T-helper 1 cell treated with Interleukin-12 subunit alpha and Interleukin-12 subunit beta and Interleukin-4 antibody, amounts not matched to agents 30 μg/mL and 1 μg/mL, for 36 hours (primary cell): ENCODE results near the gene LARP1B.
"Not testable (repeated sequence)": the region's sequence is repeated elsewhere in the genome, so short reads cannot be mapped to it uniquely, and the experiment has no call there.

Experiments
- H3K27ac Mint-ChIP-seq: one replicate; pipeline ENCODE4 v1.8.0; 2021; ENCODE audit warnings: mild to moderate bottlenecking, mixed read lengths
- H3K27me3 Mint-ChIP-seq: one replicate; pipeline ENCODE4 v1.8.0; 2021; ENCODE audit warnings: low read depth, mixed read lengths
- H3K36me3 Mint-ChIP-seq: one replicate; pipeline ENCODE4 v1.8.0; 2021; ENCODE audit warnings: low read depth, mixed read lengths
- H3K4me1 Mint-ChIP-seq: one replicate; pipeline ENCODE4 v1.8.0; 2021; ENCODE audit warnings: low read depth, mixed read lengths
- H3K4me3 Mint-ChIP-seq: one replicate; pipeline ENCODE4 v1.8.0; 2021; ENCODE audit warnings: mild to moderate bottlenecking, moderate library complexity, mixed read lengths
- H3K9me3 Mint-ChIP-seq: one replicate; pipeline ENCODE4 v1.8.0; 2021; ENCODE audit warnings: mixed read lengths

LARP1B gene

DNA sequence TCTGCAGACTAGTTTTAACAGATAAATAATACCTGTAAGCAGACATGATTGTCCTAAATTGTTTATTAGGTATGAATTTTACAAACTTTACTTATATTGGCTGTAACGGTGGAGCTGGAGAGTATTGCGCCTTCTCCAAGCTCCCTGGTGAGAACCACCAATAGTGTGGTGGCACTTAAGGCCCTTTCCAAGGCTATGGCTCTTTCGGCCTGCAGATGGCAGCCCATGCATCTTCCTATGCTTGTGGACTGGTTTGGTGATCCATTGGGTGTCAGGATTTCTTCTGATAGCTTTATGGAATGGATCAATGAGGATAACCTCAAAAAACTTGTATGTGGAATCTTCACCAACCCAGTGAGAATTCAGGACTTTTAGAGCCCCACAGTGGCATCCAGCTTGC is 7.8 kb downstream of the LARP1B start:
- Mint-ChIP-seq H3K9me3 (no peaks in the 10 kb centered on the region), H3K4me1 (peaks cover 6% of the 10 kb centered on the region)

DNA sequence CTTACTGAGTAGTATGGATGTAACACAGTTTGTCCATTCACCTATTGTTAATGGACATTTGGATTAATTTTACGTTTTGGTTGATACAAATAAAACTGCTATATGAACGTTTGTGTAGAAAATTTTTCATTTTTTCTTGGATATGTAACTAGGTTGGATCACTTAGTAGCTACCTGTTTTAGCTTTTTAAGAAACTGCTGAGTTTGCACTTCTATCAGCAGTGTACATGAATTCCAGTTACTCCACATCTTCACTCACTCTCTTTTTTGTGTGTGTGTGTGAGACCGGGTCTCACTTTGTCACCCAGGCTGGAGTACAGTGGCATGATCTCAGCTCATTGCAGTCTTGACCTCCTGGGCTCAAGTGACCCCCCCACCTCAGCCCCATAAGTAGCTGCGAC is 15.4 kb downstream of the LARP1B start:
- H3K4me3 Mint-ChIP-seq = no peak overlapping the region
- H3K27ac Mint-ChIP-seq = no peak overlapping the region
- H3K27me3 Mint-ChIP-seq = no peaks in the 10 kb centered on the region
- peaks cover 18% of the 10 kb centered on the region for H3K36me3 Mint-ChIP-seq
- no peaks in the 10 kb centered on the region for H3K9me3 Mint-ChIP-seq
- no peaks in the 10 kb centered on the region for H3K4me1 Mint-ChIP-seq

More for the DNA sequence above, 7.8 kb downstream of the LARP1B start:
- Mint-ChIP-seq H3K36me3 (no peaks in the 10 kb centered on the region), H3K27ac (no peak overlapping the region), H3K27me3 (no peaks in the 10 kb centered on the region), H3K4me3 (no peak overlapping the region)

DNA sequence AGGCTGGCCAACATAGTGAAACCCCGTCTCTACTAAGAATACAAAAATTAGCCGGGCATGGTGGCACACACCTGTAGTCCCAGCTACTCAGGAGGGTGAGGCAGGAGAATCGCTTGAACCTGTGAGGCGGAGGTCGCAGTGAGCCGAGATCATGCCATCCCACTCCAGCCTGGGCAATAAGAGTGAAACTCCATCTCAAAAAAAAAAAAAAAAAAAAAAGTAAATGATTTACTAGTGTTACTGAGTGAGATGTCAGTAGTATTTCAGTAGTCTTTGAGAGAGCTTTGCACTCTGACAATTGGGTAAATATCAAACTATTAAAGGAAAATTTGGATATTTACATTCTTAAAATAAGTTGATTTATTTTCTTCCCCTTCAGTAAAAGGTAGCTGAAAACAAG is 34.2 kb downstream of the LARP1B start:
- not testable (repeated sequence) for H3K4me1 Mint-ChIP-seq, H3K27ac Mint-ChIP-seq, H3K27me3 Mint-ChIP-seq, H3K4me3 Mint-ChIP-seq, H3K9me3 Mint-ChIP-seq
- peaks cover 12% of the 10 kb centered on the region for H3K36me3 Mint-ChIP-seq

DNA sequence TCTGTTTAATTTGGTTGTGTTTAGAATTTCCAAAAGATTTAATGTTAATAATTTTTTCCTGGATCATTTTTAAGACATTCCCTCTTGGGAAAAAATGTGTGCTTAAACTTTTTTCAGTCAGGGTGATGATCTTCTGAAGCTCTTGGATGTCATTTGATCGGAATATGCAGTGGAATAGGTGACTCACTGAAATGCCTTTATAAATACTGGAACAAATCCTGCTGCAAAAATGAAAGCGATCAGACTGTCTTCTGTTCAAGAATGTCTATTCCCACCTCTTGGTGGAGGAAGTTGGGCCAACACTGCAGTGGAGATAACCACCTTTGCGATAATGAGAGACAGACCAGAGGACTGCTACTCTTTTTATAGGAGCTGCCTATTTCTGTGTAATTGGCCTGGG is 46.7 kb downstream of the LARP1B start:
- peaks cover 9% of the 10 kb centered on the region for H3K36me3 Mint-ChIP-seq
- no peaks in the 10 kb centered on the region for H3K27me3 Mint-ChIP-seq

DNA sequence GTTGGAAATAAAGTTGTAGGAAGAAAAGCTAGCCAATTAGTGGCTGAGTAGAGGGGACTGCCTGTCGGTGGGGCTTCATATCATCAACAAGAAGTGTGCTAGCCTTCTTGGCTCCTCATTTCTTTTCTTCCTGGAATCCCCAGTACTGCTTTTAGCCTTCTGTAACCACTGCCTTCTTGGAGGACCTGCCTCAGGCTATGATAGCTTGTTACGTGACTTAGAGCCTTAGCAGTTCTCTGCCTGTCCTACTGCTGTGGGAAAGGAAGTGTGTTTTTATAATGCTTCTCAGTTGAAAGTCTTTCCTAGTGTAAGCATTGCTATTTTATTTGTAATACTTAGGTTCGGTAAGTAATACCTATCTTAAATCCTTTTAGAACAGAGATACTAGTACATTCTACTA is 61.9 kb downstream of the LARP1B start:
- Mint-ChIP-seq H3K36me3 (peaks cover 22% of the 10 kb centered on the region), H3K4me3 (no peak overlapping the region), H3K27me3 (no peaks in the 10 kb centered on the region), H3K4me1 (no peaks in the 10 kb centered on the region), H3K9me3 (no peaks in the 10 kb centered on the region), H3K27ac (no peak overlapping the region)

More for the DNA sequence above, 46.7 kb downstream of the LARP1B start:
- Mint-ChIP-seq H3K9me3 (no peaks in the 10 kb centered on the region), H3K4me1 (peaks cover 2% of the 10 kb centered on the region), H3K27ac (no peak overlapping the region), H3K4me3 (no peak overlapping the region)

DNA sequence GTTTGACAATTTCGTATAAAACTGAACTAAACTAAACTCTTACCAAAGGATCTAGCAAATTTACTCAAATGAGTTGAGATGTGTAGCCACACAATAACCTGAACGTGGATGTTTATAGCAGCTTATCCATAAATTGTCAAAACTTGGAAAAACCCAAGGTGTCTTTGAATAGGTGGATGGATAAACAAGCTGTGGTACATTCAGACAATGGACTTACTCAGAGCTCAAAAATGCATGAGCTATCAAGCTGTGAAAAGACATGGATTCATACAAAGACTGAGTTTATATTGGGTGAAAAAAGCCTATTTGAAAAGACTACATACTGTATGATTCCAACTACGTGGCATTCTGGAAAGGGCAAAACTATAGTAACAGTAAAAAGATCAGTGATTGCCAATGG is 69.5 kb downstream of the LARP1B start:
- Mint-ChIP-seq H3K4me3 (no peak overlapping the region), H3K36me3 (peaks cover 4% of the 10 kb centered on the region), H3K9me3 (peaks cover 5% of the 10 kb centered on the region), H3K27ac (no peak overlapping the region), H3K4me1 (no peaks in the 10 kb centered on the region), H3K27me3 (no peaks in the 10 kb centered on the region)

DNA sequence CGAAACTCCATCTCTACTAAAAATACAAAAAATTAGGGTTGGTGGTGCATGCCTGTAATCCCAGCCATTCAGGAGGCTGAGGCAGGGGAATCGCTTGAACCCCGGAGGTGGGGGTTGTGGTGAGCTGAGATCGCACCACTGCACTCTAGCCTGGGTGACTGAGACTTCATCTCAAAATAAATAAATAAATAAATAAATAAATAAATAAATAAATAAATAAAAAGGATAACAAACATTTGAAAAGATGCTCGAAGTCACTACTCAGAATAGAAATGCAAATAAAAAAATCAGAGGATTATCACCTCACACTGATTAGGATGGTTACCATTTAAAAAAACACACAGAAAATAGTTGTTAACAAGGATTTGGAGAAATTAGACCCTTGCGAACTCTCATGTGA is 73.8 kb downstream of the LARP1B start:
- peaks cover 2% of the 10 kb centered on the region for H3K36me3 Mint-ChIP-seq
- peaks cover 5% of the 10 kb centered on the region for H3K9me3 Mint-ChIP-seq
- no peaks in the 10 kb centered on the region for H3K4me1 Mint-ChIP-seq
- H3K27me3 Mint-ChIP-seq = no peaks in the 10 kb centered on the region
- no peak overlapping the region for H3K4me3 Mint-ChIP-seq
- no peak overlapping the region for H3K27ac Mint-ChIP-seq

DNA sequence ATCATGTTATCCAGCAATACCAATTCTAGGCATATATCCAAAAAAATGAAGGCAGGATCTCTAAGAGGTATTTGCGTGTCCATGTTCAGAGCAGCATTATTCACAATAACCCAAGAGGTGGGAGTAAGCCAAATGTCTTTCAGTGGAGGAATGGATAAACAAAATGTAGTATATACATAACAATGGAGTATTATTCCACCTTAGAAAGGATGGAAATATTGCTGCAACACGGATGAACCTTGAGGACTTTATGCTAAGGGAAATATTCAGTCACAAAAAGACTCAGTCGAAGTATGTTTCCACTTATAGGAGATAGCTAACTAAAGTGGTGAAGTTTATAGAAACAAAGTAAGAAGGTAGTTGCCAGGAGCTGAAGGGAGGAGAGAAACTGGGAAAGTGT is 74.3 kb downstream of the LARP1B start:
- H3K36me3 Mint-ChIP-seq = peaks cover 2% of the 10 kb centered on the region
- no peaks in the 10 kb centered on the region for H3K4me1 Mint-ChIP-seq
- H3K27me3 Mint-ChIP-seq = no peaks in the 10 kb centered on the region
- no peak overlapping the region for H3K4me3 Mint-ChIP-seq
- H3K9me3 Mint-ChIP-seq = peaks cover 5% of the 10 kb centered on the region
- no peak overlapping the region for H3K27ac Mint-ChIP-seq

DNA sequence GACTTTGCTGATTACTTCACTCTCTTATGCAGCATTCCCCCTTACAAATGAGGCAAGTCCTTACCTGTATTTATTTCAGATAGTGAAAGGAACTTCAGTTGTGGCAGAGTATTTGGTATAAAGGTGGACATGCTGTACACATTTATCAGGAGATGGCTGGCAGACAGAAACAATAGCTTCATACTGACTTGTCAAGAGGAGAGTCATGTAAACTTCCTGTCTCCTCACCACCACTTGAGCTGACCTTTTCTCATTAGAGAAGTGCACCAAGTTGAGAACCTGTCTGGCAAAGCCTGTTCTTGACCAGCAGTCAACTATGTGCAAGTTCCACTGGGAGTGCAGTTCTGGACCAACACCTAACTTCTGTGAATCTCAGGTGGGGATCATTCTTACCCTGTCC is 80.8 kb downstream of the LARP1B start:
- Mint-ChIP-seq H3K27ac (no peak overlapping the region), H3K36me3 (peaks cover 30% of the 10 kb centered on the region), H3K4me1 (peaks cover 2% of the 10 kb centered on the region), H3K4me3 (no peak overlapping the region), H3K9me3 (peaks cover 45% of the 10 kb centered on the region), H3K27me3 (no peaks in the 10 kb centered on the region)

DNA sequence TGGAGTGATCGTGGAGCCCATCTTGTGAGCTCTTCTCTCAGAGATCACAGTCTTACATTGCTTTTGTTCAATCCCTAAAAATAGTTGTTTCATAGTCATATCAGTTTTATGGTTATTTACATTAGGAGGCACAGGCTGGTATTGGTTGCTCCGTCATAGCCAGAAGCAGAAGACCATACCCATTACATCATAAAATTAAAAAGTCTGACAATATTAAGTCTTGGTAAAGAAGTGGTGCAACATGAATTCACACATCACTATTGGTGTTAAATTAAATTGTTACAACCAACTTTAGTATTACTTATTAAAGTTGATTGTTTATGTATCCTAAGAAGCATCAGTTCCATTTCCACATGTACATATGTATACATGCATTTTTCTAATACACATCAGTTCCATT is 84.6 kb downstream of the LARP1B start:
- peaks cover 30% of the 10 kb centered on the region for H3K36me3 Mint-ChIP-seq

DNA sequence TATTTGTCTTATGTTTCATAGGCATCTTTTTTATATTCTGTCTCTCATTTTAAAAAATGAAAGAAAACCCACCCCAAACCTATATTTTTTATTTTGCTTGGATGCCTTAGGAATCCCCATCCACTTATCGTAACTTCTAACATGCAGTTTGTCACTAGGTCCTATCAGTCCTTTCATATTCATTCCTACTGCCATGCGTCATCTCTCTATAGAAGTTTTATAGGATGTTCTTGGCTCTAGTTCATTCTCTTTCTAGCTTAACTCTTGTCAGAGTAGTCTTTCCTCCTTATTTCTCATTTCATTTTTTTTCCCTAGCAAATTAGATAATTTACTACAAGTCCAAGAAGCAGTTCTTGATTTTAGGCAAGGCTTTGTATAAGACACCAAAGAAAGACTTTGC is 92.7 kb downstream of the LARP1B start:
- Mint-ChIP-seq H3K4me1 (no peaks in the 10 kb centered on the region), H3K36me3 (peaks cover 2% of the 10 kb centered on the region), H3K4me3 (no peak overlapping the region), H3K27me3 (no peaks in the 10 kb centered on the region), H3K9me3 (no peaks in the 10 kb centered on the region), H3K27ac (no peak overlapping the region)

More for the DNA sequence above, 84.6 kb downstream of the LARP1B start:
- no peak overlapping the region for H3K4me3 Mint-ChIP-seq
- no peak overlapping the region for H3K27ac Mint-ChIP-seq
- peaks cover 2% of the 10 kb centered on the region for H3K4me1 Mint-ChIP-seq
- H3K27me3 Mint-ChIP-seq = no peaks in the 10 kb centered on the region
- peaks cover 45% of the 10 kb centered on the region for H3K9me3 Mint-ChIP-seq

DNA sequence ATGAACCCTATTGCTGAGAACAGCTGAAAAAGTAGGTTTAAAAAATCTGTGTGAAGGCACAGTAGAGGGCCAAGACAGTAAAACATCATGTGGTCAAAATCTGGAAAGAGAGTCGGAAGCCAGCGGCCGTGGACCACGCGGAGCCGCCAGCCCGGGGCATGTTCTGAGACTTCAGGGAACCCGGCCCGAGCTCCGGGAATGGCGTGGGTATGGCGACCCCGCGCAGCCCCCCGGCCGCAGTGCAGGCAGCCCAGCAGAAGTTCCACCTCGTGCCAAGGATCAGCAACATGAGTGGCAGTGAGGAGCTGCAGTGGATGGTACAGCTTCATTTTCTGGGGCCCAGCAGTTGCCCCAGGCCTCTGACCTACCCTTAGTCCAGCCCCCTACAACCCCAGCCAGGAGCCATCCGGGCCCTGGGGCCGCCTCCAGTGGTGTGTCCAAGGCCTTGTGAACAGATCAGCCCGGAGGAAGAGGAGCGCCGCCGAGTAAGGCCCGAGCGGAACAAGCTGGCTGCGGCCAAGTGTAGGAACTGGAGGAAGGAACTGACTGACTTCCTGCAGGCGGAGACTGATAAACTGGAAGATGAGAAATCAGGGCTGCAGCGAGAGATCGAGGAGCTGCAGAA is 94.2 kb downstream of the LARP1B start:
- H3K36me3 Mint-ChIP-seq = peaks cover 2% of the 10 kb centered on the region
- no peak overlapping the region for H3K4me3 Mint-ChIP-seq
- no peak overlapping the region for H3K27ac Mint-ChIP-seq
- H3K4me1 Mint-ChIP-seq = no peaks in the 10 kb centered on the region
- no peaks in the 10 kb centered on the region for H3K27me3 Mint-ChIP-seq
- no peaks in the 10 kb centered on the region for H3K9me3 Mint-ChIP-seq

DNA sequence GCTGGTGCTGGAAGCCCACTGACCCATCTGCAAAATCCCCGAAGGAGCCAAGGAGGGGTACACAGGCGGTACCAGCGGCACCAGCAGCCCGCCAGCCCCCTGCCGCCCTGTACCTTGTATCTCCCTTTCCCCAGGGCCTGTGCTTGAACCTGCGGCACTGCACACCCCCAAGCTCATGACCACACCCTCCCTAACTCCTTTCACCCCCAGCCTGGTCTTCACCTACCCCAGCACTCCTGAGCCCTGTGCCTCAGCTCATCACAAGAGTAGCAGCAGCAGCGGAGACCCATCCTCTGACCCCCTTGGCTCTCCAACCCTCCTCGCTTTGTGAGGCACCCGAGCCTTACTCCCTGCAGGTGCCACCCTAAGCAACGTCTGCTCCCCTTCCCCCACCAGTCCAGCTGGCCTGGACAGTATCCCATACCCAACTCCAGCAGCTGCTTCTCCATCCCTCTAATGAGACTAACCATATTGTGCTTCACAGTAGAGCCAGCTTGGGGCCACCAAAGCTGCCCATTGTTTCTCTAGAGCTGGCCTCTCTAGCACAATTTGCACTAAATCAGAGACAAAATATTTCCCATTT is 94.9 kb downstream of the LARP1B start:
- Mint-ChIP-seq H3K27me3 (no peaks in the 10 kb centered on the region), H3K9me3 (no peaks in the 10 kb centered on the region), H3K4me1 (no peaks in the 10 kb centered on the region), H3K36me3 (peaks cover 2% of the 10 kb centered on the region), H3K4me3 (no peak overlapping the region), H3K27ac (no peak overlapping the region)

DNA sequence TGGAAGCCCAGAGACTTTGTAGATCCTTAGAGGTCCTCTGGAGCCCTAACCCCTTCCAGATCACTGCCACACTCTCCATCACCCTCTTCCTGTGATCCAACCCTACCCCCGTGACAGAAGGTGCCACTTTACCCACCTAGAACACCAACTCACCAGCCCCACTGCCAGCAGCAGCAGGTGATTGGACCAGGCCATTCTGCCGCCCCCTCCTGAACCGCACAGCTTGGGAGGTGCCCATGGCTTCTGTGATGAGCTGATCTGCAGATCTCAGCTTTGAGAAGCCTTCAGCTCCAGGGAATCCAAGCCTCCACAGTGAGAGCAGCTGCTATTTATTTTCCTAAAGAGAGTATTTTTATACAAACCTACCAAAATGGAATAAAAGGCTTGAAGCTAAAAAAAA is 95.4 kb downstream of the LARP1B start:
- H3K27me3 Mint-ChIP-seq, H3K4me3 Mint-ChIP-seq, H3K36me3 Mint-ChIP-seq, H3K9me3 Mint-ChIP-seq, H3K4me1 Mint-ChIP-seq, H3K27ac Mint-ChIP-seq: not testable (repeated sequence)

DNA sequence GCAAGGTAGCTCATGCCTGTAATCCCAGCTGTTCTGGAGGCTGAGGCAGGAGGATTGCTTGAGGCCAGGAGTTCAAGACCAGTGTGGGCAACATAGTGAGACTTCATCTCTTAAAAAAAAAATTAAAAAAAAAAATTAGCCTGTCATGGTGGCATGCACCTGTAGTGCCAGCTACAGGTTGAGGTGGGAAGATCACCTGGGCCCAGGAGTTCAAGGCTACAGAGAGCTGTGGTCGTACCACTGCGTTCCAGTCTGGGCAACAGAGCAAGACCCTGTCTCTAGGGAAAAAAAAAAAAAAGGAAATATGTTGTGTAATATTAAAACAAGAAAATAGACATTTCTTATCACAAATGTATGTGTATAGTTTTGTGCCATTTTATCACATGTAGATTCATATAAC is 97.8 kb downstream of the LARP1B start:
- H3K4me3 Mint-ChIP-seq = no peak overlapping the region
- no peaks in the 10 kb centered on the region for H3K4me1 Mint-ChIP-seq
- H3K9me3 Mint-ChIP-seq = no peaks in the 10 kb centered on the region
- no peaks in the 10 kb centered on the region for H3K27me3 Mint-ChIP-seq
- H3K36me3 Mint-ChIP-seq = peaks cover 2% of the 10 kb centered on the region
- H3K27ac Mint-ChIP-seq = no peak overlapping the region

DNA sequence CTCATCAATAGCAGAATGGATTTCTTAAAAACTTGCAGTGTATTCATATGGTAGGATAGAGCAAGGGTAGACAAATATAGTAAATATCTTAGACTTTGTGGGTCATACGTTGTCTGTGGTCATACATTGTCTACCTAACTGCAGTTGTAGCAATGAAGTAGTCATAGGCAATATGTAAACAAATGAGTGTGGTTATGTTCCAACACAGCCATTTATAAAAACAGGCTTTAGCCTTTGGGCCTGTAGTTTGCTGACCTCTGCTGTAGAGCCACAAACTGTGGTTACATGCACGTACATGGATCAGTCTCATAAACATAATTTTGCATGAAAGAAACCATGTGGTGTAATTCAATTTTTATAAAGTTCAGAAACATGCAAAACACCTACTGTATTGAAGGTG is 98.9 kb downstream of the LARP1B start:
- H3K9me3 Mint-ChIP-seq = no peaks in the 10 kb centered on the region
- H3K27me3 Mint-ChIP-seq = no peaks in the 10 kb centered on the region
- H3K4me1 Mint-ChIP-seq = no peaks in the 10 kb centered on the region
- H3K4me3 Mint-ChIP-seq = no peak overlapping the region
- no peak overlapping the region for H3K27ac Mint-ChIP-seq
- peaks cover 2% of the 10 kb centered on the region for H3K36me3 Mint-ChIP-seq
